Spleen (tissue), 7 donors: ENCODE results near the gene PIM3.

ENCODE experiments used
- POLR2A ChIP-seq, 3 donors: fragments of 450-650 bp; IDR thresholded peaks; one replicate each; pipeline ENCODE4 v1.5.1; 2017; ENCODE audit warnings: antibody characterized with exemption in 3 of 3, mild to moderate bottlenecking in 1 of 3
- TF ChIP-seq, protein P1 (sequence below), 11 experiments: fragments of 200-600 bp in 7 of 11; fragments of 450-650 bp in 4 of 11; sonication (generic) in 4 of 11; IDR thresholded peaks in 8 of 11; conservative IDR thresholded peaks in 3 of 11; 1 replicate in 7 of 11; 2 replicates in 4 of 11; pipeline versions ENCODE4 v1.4.0 to v1.8.0; 2016 to 2021; ENCODE audit warnings: antibody characterized with exemption in 11 of 11, inconsistent platforms in 4 of 11, mild to moderate bottlenecking in 1 of 11
- donor health status: DM: no; HTN: no; CAD: no; lungs with moderate emphysema.
- donor health status: DM: no; HTN: no; CAD: no.
- donor health status: DM: no; HTN: no; CAD: no.

DNA sequence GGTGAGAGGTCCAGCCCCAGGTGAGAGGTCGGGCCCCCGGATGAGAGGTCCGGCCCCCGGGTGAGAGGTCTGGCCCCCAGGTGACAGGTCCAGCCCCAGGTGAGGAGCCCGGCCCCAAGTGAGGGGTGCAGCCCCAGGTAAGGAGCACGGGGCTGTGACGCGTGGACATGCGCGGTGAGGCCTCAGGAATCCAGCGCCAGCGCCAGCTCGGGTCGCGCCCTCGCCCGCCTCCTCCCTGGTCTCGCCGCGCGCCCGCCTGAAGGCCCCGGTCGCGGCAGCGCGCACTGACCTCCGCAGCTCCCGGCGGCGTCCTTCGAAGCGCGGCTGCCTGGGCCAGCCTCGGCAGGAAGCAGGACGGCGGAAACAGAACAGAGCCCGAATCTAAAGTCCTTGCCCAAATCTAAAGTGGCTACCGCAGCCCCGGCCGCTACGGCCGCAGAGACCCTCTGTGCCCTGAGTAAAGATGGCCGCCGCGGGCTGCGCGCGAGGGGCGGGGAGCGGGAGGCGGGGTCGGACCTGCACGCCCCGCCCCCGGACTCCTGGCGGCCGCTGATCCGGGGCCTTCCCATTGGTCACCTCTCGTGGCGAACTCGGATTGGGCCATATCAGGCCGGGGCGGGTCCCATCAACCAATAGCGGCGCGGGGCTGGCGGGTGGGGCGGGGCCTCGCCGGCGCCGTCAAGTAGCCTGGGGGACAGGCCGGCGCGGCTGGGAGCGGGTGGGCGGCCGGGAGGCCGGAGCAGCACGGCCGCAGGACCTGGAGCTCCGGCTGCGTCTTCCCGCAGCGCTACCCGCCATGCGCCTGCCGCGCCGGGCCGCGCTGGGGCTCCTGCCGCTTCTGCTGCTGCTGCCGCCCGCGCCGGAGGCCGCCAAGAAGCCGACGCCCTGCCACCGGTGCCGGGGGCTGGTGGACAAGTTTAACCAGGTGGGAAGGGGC is 42.3 kb upstream of the PIM3 start, which contains the start of the genes ALG12 and CRELD2:
- peak in 1 of 3 donors; percentile 56 for TF ChIP-seq POLR2A (IDR thresholded peaks at IDR 0.05)
- TF ChIP-seq, protein P1, sequence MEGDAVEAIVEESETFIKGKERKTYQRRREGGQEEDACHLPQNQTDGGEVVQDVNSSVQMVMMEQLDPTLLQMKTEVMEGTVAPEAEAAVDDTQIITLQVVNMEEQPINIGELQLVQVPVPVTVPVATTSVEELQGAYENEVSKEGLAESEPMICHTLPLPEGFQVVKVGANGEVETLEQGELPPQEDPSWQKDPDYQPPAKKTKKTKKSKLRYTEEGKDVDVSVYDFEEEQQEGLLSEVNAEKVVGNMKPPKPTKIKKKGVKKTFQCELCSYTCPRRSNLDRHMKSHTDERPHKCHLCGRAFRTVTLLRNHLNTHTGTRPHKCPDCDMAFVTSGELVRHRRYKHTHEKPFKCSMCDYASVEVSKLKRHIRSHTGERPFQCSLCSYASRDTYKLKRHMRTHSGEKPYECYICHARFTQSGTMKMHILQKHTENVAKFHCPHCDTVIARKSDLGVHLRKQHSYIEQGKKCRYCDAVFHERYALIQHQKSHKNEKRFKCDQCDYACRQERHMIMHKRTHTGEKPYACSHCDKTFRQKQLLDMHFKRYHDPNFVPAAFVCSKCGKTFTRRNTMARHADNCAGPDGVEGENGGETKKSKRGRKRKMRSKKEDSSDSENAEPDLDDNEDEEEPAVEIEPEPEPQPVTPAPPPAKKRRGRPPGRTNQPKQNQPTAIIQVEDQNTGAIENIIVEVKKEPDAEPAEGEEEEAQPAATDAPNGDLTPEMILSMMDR (IDR thresholded peaks at IDR 0.05 in 8 of 11, conservative IDR thresholded peaks at IDR 0.05 in 3 of 11), result peak in 6 of 11 experiments; percentile 12 to 69 (median 40)
